ENCODE measurements around the gene PRKCA.

DNA sequence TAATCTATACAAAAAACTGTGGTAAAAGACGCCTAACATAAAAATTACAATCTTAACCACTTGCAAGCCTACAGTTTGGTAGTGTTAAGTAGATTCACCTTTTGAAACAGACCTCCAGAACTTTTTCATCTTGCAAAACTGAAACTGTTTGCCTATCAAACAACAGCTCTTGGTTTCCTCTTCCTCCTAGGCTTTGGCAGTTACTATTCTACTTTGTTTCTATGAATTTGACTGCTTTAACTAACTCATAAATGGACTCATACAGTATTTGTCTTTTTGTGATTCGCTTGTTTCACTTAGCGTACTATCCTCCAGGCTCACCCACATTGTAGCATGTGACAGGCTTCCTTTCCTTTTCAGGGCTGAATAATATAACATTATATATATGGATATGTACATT lies 97.0 kb downstream of the PRKCA start:
- TF ChIP-seq CTCF (IDR thresholded peaks at IDR 0.05; ENCODE audit: insufficient read depth, low read length) (no peak), POLR2AphosphoS5 (IDR thresholded peaks at IDR 0.05; ENCODE audit: low read depth) (no peak), GABPA (IDR thresholded peaks at IDR 0.05; ENCODE audit: low read depth) (no peak), SPI1 (IDR thresholded peaks at IDR 0.05; ENCODE audit: borderline replicate concordance, low read depth) (no peak)
- TF ChIP-seq, protein P1, sequence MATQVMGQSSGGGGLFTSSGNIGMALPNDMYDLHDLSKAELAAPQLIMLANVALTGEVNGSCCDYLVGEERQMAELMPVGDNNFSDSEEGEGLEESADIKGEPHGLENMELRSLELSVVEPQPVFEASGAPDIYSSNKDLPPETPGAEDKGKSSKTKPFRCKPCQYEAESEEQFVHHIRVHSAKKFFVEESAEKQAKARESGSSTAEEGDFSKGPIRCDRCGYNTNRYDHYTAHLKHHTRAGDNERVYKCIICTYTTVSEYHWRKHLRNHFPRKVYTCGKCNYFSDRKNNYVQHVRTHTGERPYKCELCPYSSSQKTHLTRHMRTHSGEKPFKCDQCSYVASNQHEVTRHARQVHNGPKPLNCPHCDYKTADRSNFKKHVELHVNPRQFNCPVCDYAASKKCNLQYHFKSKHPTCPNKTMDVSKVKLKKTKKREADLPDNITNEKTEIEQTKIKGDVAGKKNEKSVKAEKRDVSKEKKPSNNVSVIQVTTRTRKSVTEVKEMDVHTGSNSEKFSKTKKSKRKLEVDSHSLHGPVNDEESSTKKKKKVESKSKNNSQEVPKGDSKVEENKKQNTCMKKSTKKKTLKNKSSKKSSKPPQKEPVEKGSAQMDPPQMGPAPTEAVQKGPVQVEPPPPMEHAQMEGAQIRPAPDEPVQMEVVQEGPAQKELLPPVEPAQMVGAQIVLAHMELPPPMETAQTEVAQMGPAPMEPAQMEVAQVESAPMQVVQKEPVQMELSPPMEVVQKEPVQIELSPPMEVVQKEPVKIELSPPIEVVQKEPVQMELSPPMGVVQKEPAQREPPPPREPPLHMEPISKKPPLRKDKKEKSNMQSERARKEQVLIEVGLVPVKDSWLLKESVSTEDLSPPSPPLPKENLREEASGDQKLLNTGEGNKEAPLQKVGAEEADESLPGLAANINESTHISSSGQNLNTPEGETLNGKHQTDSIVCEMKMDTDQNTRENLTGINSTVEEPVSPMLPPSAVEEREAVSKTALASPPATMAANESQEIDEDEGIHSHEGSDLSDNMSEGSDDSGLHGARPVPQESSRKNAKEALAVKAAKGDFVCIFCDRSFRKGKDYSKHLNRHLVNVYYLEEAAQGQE (IDR thresholded peaks at IDR 0.05; ENCODE audit: insufficient replicate concordance, low read depth) = no peak

Measured in HL-60 (cell line).